T-helper 2 cell (primary cell): ENCODE data around the gene PTPN4.
A peak's percentile ranks its signal among the peaks of the same experiment; 100 is the strongest.

Experiments used
- DNase-seq, 5 experiments: peaks; one replicate each; pipeline versions ENCODE4 v3.0.0 to v3.0.0-alpha.2; 2012 to 2022
- total RNA-seq, 2 donors: gene quantifications; one replicate each; lab custom pipeline; 2026; lab: John Stamatoyannopoulos, UW

PTPN4 gene, protein sequence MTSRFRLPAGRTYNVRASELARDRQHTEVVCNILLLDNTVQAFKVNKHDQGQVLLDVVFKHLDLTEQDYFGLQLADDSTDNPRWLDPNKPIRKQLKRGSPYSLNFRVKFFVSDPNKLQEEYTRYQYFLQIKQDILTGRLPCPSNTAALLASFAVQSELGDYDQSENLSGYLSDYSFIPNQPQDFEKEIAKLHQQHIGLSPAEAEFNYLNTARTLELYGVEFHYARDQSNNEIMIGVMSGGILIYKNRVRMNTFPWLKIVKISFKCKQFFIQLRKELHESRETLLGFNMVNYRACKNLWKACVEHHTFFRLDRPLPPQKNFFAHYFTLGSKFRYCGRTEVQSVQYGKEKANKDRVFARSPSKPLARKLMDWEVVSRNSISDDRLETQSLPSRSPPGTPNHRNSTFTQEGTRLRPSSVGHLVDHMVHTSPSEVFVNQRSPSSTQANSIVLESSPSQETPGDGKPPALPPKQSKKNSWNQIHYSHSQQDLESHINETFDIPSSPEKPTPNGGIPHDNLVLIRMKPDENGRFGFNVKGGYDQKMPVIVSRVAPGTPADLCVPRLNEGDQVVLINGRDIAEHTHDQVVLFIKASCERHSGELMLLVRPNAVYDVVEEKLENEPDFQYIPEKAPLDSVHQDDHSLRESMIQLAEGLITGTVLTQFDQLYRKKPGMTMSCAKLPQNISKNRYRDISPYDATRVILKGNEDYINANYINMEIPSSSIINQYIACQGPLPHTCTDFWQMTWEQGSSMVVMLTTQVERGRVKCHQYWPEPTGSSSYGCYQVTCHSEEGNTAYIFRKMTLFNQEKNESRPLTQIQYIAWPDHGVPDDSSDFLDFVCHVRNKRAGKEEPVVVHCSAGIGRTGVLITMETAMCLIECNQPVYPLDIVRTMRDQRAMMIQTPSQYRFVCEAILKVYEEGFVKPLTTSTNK
- total RNA-seq: 80.1 to 121 reads per million in 2 donors

DNA sequence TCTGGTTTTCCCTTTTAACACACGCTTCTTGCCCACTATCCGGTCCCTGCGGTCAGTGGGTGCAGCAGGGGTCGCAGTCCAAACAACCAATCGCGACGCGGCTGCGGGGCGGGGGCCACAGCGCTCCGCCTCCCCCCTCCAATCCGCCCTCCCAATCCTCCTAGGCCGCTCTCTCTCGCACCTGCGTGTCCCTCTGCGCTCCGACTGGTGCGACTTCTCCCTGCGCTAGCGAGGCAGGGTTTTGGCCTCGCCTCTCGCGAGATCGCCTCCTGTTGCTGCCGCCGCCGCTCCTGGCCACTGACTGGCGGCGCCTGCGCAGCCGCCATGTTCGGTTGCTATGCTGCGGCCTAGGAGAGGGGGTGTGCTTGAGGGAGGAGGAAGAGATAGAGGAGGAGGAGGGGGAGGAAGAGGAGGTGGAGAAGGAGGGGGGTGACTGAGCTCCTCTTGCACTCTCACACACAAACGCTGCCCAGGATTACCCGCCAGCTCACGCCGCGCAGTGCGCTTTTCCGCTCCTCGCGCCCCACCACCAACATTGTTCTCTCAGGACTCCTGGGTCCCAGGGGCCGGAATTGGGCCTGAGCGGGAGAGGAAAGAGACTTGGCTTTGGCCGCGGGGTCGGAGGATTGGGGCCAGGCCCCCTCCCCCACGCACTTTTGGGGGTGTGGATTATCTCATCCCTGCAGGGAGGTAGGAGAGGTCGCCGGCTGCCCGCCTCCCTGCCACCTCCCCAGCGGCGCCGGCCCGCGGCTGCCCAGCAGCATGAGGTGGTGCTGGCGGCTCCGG lies at the start of gene PTPN4:
Gene PTPN4 (plus strand): TSS at position 472 of the 786 bp plus-strand sequence. CDS start 49,932 bp downstream, outside the sequence.
- DNase-seq: peak; percentile 87 to 100 (median 94)

DNA sequence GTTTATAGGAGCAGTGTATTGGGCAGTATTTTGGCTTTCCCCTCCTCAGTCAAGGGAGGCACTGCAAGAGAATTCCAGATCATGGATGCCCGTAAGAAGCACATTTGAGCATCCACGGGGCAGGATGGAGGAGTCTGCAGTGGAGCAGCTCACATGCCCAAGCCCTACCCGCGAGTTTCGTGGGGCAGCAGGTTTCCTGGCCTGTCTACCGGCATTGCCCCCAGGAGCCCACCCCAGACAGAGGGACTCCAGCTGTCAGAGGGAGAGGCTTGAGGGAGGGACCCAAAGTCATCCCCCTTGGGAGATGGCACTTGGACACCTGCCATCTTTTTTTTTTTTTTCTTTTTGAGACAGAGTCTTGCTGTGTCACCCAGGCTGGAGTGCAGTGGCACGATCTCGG lies 49.4 kb upstream of the PTPN4 start:
- DNase-seq: no peak

DNA sequence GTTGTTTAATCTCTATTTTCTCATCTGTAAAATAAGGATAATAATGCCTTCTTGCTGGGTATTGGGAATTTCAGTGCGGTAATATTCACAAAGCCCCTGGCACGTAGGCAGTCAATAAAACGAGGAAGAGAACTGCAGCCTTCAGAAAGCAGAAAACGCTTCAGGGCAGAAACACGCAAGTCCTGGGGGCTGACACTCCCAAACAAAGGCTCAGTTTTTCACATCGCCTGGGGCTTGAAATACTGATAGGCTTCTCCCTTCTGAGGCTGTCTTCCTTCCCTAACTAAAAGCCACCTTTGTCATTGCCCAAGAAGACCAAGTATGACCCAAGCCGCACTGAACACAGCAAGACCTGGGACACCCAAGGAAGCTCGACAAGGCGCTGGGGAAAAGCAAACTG lies 48.4 kb upstream of the PTPN4 start:
- no peak for DNase-seq

GRCh38 chr2:119712571-119712970 lies 47.2 kb upstream of the PTPN4 start:
- DNase-seq: no peak

- no peak for DNase-seq
These were observed 45.8 kb upstream of the PTPN4 start for GRCh38 chr2:119713819-119714490.

DNA sequence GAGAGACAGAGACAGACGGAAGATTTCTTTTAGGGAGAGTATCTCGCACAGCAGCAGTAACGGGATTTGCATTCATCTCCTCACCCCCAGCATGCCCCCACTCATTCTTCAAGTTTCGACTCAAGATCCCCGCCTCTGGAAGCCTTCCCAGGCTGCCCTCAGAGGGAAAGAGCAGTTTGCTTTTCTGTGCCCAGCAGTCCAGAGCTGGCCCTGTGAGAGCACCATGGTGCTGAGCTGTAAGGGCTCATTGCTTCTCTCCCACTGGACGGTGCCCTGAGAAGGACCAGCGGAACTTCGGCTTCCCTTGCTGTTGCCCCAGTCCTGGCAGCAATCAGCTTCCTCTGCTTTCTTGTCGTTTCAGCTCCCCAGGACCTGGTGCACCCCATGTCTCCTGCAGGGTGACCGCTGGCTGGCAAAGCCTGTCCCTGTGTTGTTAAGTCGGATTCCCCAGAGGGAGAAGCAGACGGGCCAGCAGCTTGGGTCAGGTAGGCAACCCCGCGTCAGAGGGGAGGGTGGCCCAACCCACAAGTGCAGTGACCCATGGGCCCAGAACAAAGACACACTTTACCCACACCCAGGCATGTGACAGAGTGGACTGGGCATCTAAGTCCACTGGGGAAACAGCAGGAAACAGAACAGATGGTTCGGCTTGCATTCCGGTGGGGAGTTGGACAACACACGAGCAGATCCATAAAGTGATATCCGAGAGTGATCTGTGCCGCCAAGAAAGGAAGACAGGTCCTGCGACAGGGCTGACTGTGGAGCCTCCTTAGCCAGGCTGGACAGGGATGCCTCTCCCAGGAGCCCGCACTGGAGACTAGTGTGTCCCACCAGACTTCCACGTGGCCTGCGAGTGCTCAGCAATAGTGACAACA lies 44.1 kb upstream of the PTPN4 start:
- DNase-seq: no peak

DNA sequence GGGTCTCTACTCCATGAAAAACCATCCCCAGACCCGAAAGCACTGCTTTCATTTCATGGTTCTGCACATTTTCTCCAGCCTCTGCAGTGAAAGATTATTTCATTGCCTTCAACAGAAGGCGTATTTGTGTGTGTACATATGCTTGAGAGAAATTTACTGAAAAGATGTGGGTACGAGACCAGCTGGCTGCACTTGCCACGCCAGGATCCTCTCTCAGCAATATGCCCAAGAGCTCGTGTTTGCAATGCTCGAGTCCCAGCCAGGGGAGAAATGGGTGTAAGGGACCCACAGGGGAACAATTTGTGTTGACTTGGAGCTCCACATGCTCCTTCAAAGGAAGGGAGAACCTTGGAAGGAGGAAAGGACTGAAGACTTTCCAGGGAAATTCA lies 43.4 kb upstream of the PTPN4 start:
- no peak for DNase-seq

DNA sequence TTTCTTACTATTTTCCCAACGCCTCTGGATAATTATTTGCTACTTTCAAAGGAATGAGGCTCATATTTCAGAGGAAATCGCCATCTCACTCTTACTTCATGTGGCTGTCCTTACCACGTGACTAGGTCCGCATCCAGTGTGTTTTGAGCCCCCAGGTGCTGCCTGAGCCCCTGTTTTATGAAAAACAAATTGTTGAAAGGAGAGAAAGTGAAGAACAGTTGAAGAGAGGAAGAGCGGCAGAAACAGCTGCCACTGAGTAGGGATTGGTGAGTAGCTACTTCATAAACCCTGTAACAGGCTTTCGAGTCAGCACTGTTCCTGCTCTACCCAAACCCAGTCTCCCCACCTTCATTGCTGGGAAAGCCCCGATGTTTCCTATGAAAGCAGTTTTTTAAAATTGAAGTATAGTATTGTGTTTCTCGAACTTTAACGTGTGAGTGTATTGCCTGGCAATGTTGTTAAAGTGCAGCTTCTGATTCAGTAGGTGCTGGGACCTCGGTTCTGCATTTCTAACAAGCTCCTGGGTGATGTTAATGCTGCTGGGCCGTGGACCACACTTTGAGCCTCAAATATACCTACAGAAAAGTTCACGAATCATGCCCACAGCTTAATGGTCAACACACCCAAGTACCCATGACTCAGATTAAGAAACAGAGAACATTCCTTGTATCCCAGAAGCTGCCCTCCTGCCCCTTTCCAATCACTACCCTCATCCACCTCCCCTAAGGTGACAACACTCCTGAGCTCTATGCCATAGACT lies 41.0 kb upstream of the PTPN4 start:
- DNase-seq: no peak

- no peak for DNase-seq
These were observed 40.5 kb upstream of the PTPN4 start for GRCh38 chr2:119719261-119719627.

- no peak for DNase-seq
These were observed 38.7 kb upstream of the PTPN4 start for GRCh38 chr2:119721043-119721442.

GRCh38 chr2:119721462-119721861 lies 38.3 kb upstream of the PTPN4 start:
- no peak for DNase-seq

DNA sequence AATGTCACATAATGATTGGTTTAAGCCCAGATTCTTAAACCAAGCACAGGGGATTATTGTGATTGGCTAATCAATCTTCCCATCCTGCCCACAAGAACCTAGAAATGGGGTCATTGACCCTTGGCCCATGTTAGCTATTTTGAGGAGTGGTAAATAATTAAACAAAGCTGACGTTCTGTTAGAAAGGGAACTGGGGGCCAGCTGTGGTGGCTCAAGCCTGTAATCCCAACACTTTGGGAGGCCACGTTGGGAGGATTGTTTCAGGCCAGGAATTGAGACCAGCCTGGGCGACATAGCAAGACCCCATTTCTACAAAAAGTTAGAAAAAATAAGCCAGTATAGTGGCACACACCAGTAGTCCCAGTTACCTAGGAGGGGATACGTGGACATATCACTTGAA lies 37.8 kb upstream of the PTPN4 start:
- no peak for DNase-seq

- DNase-seq: no peak
These were observed 36.5 kb upstream of the PTPN4 start for GRCh38 chr2:119723186-119723585.

GRCh38 chr2:119723784-119724467 lies 35.8 kb upstream of the PTPN4 start:
- peak in 1 of 5 experiments; percentile 17 for DNase-seq

GRCh38 chr2:119724656-119725485 lies 34.9 kb upstream of the PTPN4 start:
- no peak for DNase-seq

DNA sequence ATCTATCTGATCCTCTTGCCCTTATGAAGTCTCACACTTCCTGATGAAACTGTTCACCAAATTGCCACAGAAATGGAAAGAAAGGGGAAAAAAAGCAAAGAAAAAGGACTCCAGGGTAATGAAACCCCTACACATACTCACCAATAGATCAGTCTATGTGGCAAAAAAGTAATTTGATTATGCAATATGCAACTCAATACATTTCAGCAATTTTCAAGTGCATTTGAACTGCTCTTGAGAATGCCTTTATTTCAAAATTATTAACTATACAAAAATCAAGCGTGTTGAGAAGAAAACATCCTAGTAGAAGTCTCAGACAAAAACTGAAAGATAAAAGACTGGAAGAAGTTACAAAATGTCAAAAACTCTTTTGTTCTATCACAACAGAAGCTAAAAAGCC lies 32.2 kb upstream of the PTPN4 start:
- no peak for DNase-seq

DNA sequence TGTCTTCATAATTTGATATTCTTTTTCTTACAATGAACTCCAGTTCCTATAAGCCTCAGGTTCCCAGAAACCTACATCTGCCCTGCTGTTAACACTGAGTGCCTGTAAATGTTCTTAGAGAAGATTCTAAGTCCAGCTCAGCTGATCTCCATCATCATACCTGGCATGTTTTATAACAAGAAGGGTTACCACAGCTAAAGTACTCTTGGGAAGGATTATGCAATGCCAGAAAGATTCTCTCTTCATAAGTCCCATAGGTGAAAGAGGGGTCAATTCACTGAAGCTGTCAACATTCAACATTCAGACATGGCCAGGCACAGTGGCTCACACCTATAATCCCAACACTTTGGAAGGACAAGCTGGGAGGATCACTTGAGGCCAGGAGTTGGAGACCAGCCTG lies 31.3 kb upstream of the PTPN4 start:
- DNase-seq: no peak

- DNase-seq: no peak
These were observed 29.0 kb upstream of the PTPN4 start for GRCh38 chr2:119730671-119731177.

DNA sequence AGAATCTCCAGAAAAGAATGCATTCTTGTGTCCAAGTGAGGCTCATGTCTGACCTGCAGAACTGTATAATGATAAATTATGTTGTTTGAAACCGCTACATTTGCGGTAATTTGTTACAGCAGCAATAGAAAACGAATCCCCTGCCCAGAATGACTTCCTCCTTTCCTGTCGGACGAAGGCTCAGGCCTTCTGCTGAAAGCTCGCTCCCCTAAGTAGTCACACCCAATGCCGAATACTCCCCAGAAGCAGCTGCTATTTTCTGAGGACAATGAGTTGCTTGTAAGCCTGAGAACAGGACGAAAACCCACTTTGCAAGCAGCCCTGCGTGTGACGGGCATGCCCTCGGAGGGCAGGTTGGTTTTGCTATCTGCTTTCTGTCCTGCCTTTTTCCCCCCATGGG lies 27.7 kb upstream of the PTPN4 start:
- no peak for DNase-seq
